Osteocyte (in vitro differentiated cells): ENCODE measurements around the gene CNOT6. TPM values are rescaled to one million over a fixed set of nuclear protein-coding genes. Genes with fewer than 3 reads are reported as not detected.

ENCODE experiments used
- DNase-seq: peaks from one replicate; pipeline ENCODE4 v3.0.0; 2021; ENCODE audit warnings: mixed read lengths; ENCODE audit not compliant: unreplicated experiment; ENCODE audit errors: extremely low spot score
- H3K27ac Mint-ChIP-seq: one replicate; pipeline ENCODE4 v1.8.0; 2021; ENCODE audit warnings: mild to moderate bottlenecking, mixed read lengths; ENCODE audit not compliant: unreplicated experiment
- H3K27me3 Mint-ChIP-seq: one replicate; pipeline ENCODE4 v1.8.0; 2021; ENCODE audit warnings: mixed read lengths; ENCODE audit not compliant: unreplicated experiment
- H3K36me3 Mint-ChIP-seq: one replicate; pipeline ENCODE4 v1.8.0; 2021; ENCODE audit warnings: mixed read lengths; ENCODE audit not compliant: unreplicated experiment
- H3K4me1 Mint-ChIP-seq: one replicate; pipeline ENCODE4 v1.8.0; 2021; ENCODE audit warnings: mixed read lengths; ENCODE audit not compliant: unreplicated experiment
- H3K4me3 Mint-ChIP-seq: one replicate; pipeline ENCODE4 v1.8.0; 2021; ENCODE audit warnings: mild to moderate bottlenecking, moderate library complexity, mixed read lengths; ENCODE audit not compliant: unreplicated experiment
- H3K9me3 Mint-ChIP-seq: one replicate; pipeline ENCODE4 v1.8.0; 2021; ENCODE audit warnings: mixed read lengths; ENCODE audit not compliant: unreplicated experiment
- total RNA-seq: library from RNA; stranded (reverse); gene quantifications from 2 replicates; pipeline ENCODE4 v1.2.1, GENCODE V29; 2021
- TF ChIP-seq, protein P1 (sequence below): fragments of 200-600 bp; sonication (generic); IDR thresholded peaks from 2 replicates; pipeline ENCODE4 v1.5.0; 2021; ENCODE audit warnings: antibody characterized with exemption, mild to moderate bottlenecking, moderate library complexity

The CNOT6 gene
- total RNA-seq, 1 donor from 2014 or later: 33.5 TPM

DNA sequence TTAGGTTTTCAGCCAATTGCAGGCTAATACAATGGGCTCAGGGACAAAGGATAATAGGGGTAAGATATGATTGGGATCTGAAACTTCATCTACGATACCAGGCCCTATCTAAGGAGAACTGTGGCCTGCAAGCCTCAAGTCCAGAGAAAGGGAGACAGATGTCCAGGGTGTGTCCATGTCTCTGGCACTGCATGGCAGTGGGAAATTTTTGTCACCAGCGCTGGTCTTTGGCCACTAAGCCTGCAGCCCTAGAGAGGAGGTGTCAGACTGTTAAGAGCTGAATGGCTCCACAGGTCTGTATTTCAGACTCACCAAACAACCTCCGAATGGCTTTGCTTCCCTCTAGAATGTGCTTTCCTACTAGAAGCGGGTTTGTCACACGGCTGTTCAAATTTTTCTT, 6.6 kb upstream of the CNOT6 start:
- Mint-ChIP-seq H3K4me1 (peaks cover 9% of the 10 kb centered on the region), H3K36me3 (peaks cover 4% of the 10 kb centered on the region), H3K27ac (no peak overlapping the region), H3K27me3 (no peaks in the 10 kb centered on the region), H3K4me3 (no peak overlapping the region), H3K9me3 (no peaks in the 10 kb centered on the region)
- TF ChIP-seq, protein P1, sequence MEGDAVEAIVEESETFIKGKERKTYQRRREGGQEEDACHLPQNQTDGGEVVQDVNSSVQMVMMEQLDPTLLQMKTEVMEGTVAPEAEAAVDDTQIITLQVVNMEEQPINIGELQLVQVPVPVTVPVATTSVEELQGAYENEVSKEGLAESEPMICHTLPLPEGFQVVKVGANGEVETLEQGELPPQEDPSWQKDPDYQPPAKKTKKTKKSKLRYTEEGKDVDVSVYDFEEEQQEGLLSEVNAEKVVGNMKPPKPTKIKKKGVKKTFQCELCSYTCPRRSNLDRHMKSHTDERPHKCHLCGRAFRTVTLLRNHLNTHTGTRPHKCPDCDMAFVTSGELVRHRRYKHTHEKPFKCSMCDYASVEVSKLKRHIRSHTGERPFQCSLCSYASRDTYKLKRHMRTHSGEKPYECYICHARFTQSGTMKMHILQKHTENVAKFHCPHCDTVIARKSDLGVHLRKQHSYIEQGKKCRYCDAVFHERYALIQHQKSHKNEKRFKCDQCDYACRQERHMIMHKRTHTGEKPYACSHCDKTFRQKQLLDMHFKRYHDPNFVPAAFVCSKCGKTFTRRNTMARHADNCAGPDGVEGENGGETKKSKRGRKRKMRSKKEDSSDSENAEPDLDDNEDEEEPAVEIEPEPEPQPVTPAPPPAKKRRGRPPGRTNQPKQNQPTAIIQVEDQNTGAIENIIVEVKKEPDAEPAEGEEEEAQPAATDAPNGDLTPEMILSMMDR: no peak
- no peak for DNase-seq

DNA sequence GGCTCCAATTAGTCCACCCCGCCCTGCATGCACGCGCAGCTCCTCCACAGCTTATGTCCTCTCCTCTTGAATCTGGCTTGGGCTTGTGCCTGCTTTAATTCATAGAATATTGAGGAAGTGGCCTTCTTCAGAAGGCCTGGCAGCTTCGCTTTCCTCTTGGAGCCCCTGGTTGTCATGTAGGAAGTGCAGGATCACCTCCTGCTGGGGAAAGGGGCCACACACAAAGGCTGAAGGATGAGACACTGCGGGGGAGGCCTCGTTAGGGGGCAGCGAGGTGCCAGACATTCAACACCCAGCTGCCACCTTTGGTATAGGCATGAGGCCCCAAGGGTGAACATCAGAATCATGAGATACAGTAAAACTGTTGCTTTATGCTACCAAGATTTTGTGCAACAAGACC, 2.7 kb upstream of the CNOT6 start:
- peaks cover 25% of the 10 kb centered on the region for H3K4me1 Mint-ChIP-seq
- H3K4me3 Mint-ChIP-seq: no peak overlapping the region
- no peak for DNase-seq
- H3K36me3 Mint-ChIP-seq: peaks cover 7% of the 10 kb centered on the region
- TF ChIP-seq, protein P1: no peak
- H3K27ac Mint-ChIP-seq: no peak overlapping the region
- H3K9me3 Mint-ChIP-seq: no peaks in the 10 kb centered on the region
- no peaks in the 10 kb centered on the region for H3K27me3 Mint-ChIP-seq

- no peak for DNase-seq
- TF ChIP-seq, protein P1: no peak
- no peak overlapping the region for H3K4me3 Mint-ChIP-seq
- H3K4me1 Mint-ChIP-seq: peaks cover 27% of the 10 kb centered on the region
- H3K9me3 Mint-ChIP-seq: no peaks in the 10 kb centered on the region
- H3K36me3 Mint-ChIP-seq: peaks cover 7% of the 10 kb centered on the region
- no peak overlapping the region for H3K27ac Mint-ChIP-seq
- no peaks in the 10 kb centered on the region for H3K27me3 Mint-ChIP-seq
These were observed 1.8 kb upstream of the CNOT6 start for GRCh38 chr5:180492226-180492903.

DNA sequence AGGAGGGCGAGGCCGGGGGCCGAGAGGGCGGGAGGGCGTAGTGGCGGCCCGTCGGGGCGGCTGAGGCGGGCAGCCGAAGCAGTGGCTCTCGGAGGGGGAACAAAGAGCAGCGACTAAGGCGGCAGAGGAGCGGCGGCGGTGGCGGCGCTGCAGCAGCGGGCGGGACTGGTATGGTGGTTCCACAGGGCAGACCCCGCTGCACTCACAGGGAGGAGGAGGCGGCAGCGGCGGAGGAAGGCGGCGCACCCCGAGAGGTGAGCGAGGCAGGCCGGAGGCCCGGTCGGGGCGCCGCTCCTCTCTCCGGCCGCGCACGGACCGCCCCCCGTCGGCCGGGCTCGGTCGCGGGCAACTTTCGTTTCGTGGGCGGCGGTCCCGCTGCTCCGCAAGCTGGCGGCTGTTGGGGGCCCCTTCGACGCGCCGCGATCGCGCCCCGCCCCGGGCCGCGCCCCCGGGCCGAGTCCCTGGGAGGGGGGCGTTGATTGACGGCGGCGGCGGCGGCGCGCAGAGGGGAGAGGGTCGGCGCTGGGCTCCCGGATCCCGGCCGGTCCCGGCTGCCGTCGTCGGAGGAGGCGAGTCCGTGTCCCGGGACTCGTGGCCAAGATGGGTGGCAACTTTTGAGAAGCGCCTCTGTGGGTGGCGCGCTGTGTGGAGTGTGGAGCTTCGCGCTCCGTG, 467 bp downstream of the CNOT6 start:
- no peak for DNase-seq
- peak overlapping the region; percentile 80 for H3K27ac Mint-ChIP-seq

DNA sequence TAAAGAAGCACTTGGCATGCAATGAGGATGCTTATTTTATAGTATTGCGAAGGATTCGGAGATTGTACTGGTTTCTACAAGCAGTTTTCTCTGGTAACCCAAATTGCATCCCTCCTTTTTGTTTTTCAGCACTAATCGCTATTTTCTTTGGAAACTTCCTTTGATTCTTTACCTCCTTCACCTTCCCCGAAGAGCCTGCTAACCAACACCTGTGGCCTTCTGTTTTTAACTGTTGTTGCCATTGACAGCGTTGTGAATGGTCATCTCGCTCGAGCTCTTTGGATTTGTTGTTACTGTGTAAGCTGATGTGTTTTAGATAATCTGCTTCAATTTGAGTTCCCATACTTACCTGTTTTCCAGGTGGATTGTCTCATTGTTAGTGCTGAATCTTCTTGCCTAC, 1.1 kb downstream of the CNOT6 start:
- DNase-seq: no peak
- Mint-ChIP-seq H3K36me3 (peaks cover 7% of the 10 kb centered on the region), H3K27me3 (no peaks in the 10 kb centered on the region), H3K9me3 (no peaks in the 10 kb centered on the region), H3K27ac (peak overlapping the region; percentile 76), H3K4me1 (peaks cover 40% of the 10 kb centered on the region), H3K4me3 (peak overlapping the region; percentile 77)
- TF ChIP-seq, protein P1: no peak

More for the DNA sequence above, 467 bp downstream of the CNOT6 start:
- TF ChIP-seq, protein P1: no peak
- H3K27me3 Mint-ChIP-seq: no peaks in the 10 kb centered on the region
- no peaks in the 10 kb centered on the region for H3K9me3 Mint-ChIP-seq
- peaks cover 38% of the 10 kb centered on the region for H3K4me1 Mint-ChIP-seq
- H3K4me3 Mint-ChIP-seq: peak overlapping the region; percentile 87
- H3K36me3 Mint-ChIP-seq: peaks cover 7% of the 10 kb centered on the region
